GM12878 (cell line): ENCODE data around the gene PUS7. TPM values are rescaled to one million over a fixed set of nuclear protein-coding genes. Genes with fewer than 3 reads are reported as not detected.

Experiments used
- ATAC-seq: fragments of 200-7000 bp; cut with Tn5 transposase; 3 replicates; pipeline ENCODE4 v1.9.1; 2020; ENCODE audit warnings: mild to moderate bottlenecking, moderate library complexity
- BruUV-seq: library from RNA; stranded (reverse); fragments of 400-500 nt; replicated peaks from 2 replicates; lab custom pipeline; 2021; lab: Mats Ljungman, UMichigan
- CTCF ChIA-PET: fragments of 300-600 bp; sonication (Branson Sonifier 250); formaldehyde crosslinking; extraction: SDS; loops from one replicate; lab custom pipeline; 2021; ENCODE audit warnings: inconsistent platforms; lab: Yijun Ruan, JAX
- POLR2A ChIA-PET: fragments of 350-600 bp; formaldehyde crosslinking; extraction: SDS; loops from one replicate; lab custom pipeline; 2021; ENCODE audit warnings: inconsistent platforms; lab: Charles Lee
- RAD21 ChIA-PET: fragments of 300-600 bp; sonication (Branson Sonifier 250); formaldehyde crosslinking; loops from one replicate; lab custom pipeline; 2023; ENCODE audit warnings: antibody characterized with exemption; ENCODE audit not compliant: unreplicated experiment; lab: Charles Lee
- SMC1A ChIA-PET: fragments of 300-600 bp; sonication (Branson Sonifier 250); formaldehyde crosslinking; loops from one replicate; lab custom pipeline; 2023; ENCODE audit not compliant: unreplicated experiment, uncharacterized antibody; lab: Charles Lee
- DNase-seq: peaks from one replicate; pipeline ENCODE4 v3.0.0-alpha.2; 2011; ENCODE audit warnings: low read depth, low spot score
- FAIRE-seq: peaks from 3 replicates; lab custom pipeline; 2011; peaks lifted over from hg19 to GRCh38; lab: Jason Lieb, UNC
- H2AFZ ChIP-seq: 2 replicates; pipeline ENCODE4 v1.6.0; 2011; ENCODE audit warnings: low read depth, low read length, control low read depth; ENCODE audit not compliant: control insufficient read depth
- H3K27ac ChIP-seq: 2 replicates; pipeline ENCODE4 v1.5.1; 2011; ENCODE audit warnings: control low read depth; ENCODE audit not compliant: control insufficient read depth, insufficient read depth
- H3K27me3 ChIP-seq, 2 experiments: replicated peaks in 1 of 2; 2 replicates each; pipeline versions ENCODE4 v1.6.0 to v1.6.1; 2011; ENCODE audit warnings: low read length in 1 of 2; ENCODE audit not compliant: control insufficient read depth in 2 of 2, insufficient read depth in 2 of 2
- H3K36me3 ChIP-seq, 2 experiments: 2 replicates each; pipeline ENCODE4 v1.5.1; 2011; ENCODE audit warnings: low read length in 1 of 2; ENCODE audit not compliant: control insufficient read depth in 2 of 2, insufficient read depth in 2 of 2
- H3K4me1 ChIP-seq: 2 replicates; pipeline ENCODE4 v1.6.1; 2011; ENCODE audit warnings: mild to moderate bottlenecking, low read length, moderate library complexity, mixed read lengths; ENCODE audit not compliant: control insufficient read depth, insufficient read depth
- H3K4me2 ChIP-seq: 2 replicates; pipeline ENCODE4 v1.6.0; 2011; ENCODE audit warnings: control low read depth; ENCODE audit not compliant: control insufficient read depth, insufficient read depth
- H3K4me3 ChIP-seq: fragments of 200-600 bp; sonication (generic); 2 replicates; pipeline ENCODE4 v1.5.1; 2016
- H3K79me2 ChIP-seq: 2 replicates; pipeline ENCODE4 v1.6.0; 2011; ENCODE audit warnings: low read length; ENCODE audit not compliant: control insufficient read depth, insufficient read depth
- H3K9ac ChIP-seq: 2 replicates; pipeline ENCODE4 v1.8.0; 2011; ENCODE audit warnings: low read length, control low read depth, mixed read lengths; ENCODE audit not compliant: control insufficient read depth, insufficient read depth
- H3K9me3 ChIP-seq: replicated peaks from 3 replicates; pipeline ENCODE4 v1.5.1; 2011; ENCODE audit warnings: mild to moderate bottlenecking, low read length; ENCODE audit not compliant: control insufficient read depth, insufficient read depth
- H4K20me1 ChIP-seq: 2 replicates; pipeline ENCODE4 v1.6.0; 2011; ENCODE audit not compliant: control insufficient read depth, insufficient read depth
- CHD1 ChIP-seq: IDR thresholded peaks from 2 replicates; pipeline ENCODE4 v1.6.1; 2012; ENCODE audit warnings: low read depth, low read length, improper control_type of control experiment
- CHD4 ChIP-seq: fragments of 200-600 bp; sonication (generic); IDR thresholded peaks from 2 replicates; pipeline ENCODE4 v1.6.1; 2016; ENCODE audit warnings: mild to moderate bottlenecking
- RFX5 ChIP-seq: IDR thresholded peaks from 2 replicates; pipeline ENCODE4 v1.6.1; 2011; ENCODE audit warnings: low read depth, low read length, improper control_type of control experiment
- SMARCA5 ChIP-seq: fragments of 450-650 bp; IDR thresholded peaks from 2 replicates; pipeline ENCODE4 v1.6.1; 2017; ENCODE audit warnings: mild to moderate bottlenecking
- ZNF274 ChIP-seq: IDR thresholded peaks from one replicate; pipeline ENCODE4 v1.8.0; 2011; ENCODE audit not compliant: insufficient read length, insufficient read depth
- ZNF384 ChIP-seq: IDR thresholded peaks from 2 replicates; pipeline ENCODE4 v1.6.1; 2012; ENCODE audit warnings: low read depth, mild to moderate bottlenecking, low read length, improper control_type of control experiment, borderline replicate concordance
- WGBS: methylation state at CpG from one replicate; pipeline ENCODE4 v1.1.6; 2016; ENCODE audit warnings: low lambda C conversion rate; ENCODE audit not compliant: insufficient replicate concordance, insufficient coverage; ENCODE audit errors: missing lambda C conversion rate; 5-methylcytosine and 5-hydroxymethylcytosine counted together
- in situ Hi-C: fragments of 300-500 bp; cut with MboI; formaldehyde crosslinking; loops from 9 replicates; pipeline ENCODE4 v1.14.3; 2018; ENCODE audit warnings: mixed read lengths
- intact Hi-C: fragments of 100-400 bp; cut with micrococcal nuclease; formaldehyde crosslinking; loops from one replicate; pipeline ENCODE4 v1.14.2; 2022; ENCODE audit not compliant: unreplicated experiment
- polyA plus RNA-seq, 11 experiments: library from polyadenylated mRNA; depleted of rRNA in 4 of 11; unstranded in 6 of 11; stranded (reverse) in 5 of 11; fragments of >200 nt; fragmentation: Nextera tagmentation in 4 of 11; fragmentation: Illumina TruSeq in 1 of 11; extraction: Ambion mirVana in 4 of 11; extraction: Trizol in 1 of 11; gene quantifications; 1 replicate in 1 of 11; 2 replicates in 10 of 11; pipeline versions ENCODE4 v1.2.1 to v1.2.3, GENCODE V29; 2011 to 2016; ENCODE audit warnings: inconsistent platforms in 2 of 11, missing spikeins in 2 of 11, low read depth in 1 of 11
- total RNA-seq, 4 experiments: library from RNA; depleted of rRNA in 3 of 4; stranded (reverse); fragments of >200 nt in 3 of 4; fragmentation: Illumina TruSeq in 1 of 4; extraction: Trizol in 1 of 4; gene quantifications; 2 replicates each; pipeline versions ENCODE4 v1.2.1 to v1.2.3, GENCODE V29; 2013 to 2021
- TF ChIP-seq, protein P1 (sequence below): IDR thresholded peaks from 2 replicates; pipeline ENCODE4 v1.6.1; 2011; ENCODE audit warnings: mild to moderate bottlenecking, low read depth, low read length, moderate library complexity; ENCODE audit not compliant: insufficient replicate concordance
- TF ChIP-seq, protein P2 (sequence below): fragments of 450-650 bp; IDR thresholded peaks from 2 replicates; pipeline ENCODE4 v1.6.1; 2017; ENCODE audit warnings: antibody characterized with exemption, mild to moderate bottlenecking, moderate library complexity
- TF ChIP-seq, protein P3 (sequence below): IDR thresholded peaks from 2 replicates; pipeline ENCODE4 v1.6.1; 2011; ENCODE audit warnings: borderline replicate concordance, low read depth, mild to moderate bottlenecking, moderate library complexity, low read length; ENCODE audit not compliant: insufficient read depth, poor library complexity, severe bottlenecking

Gene PUS7
- total and polyA plus RNA-seq, 10 of the 15 experiments (the other 5 are each of a cell fraction or from before 2014, with no cell fraction given) = 5.6 to 28.5 (median 22.4) TPM

DNA sequence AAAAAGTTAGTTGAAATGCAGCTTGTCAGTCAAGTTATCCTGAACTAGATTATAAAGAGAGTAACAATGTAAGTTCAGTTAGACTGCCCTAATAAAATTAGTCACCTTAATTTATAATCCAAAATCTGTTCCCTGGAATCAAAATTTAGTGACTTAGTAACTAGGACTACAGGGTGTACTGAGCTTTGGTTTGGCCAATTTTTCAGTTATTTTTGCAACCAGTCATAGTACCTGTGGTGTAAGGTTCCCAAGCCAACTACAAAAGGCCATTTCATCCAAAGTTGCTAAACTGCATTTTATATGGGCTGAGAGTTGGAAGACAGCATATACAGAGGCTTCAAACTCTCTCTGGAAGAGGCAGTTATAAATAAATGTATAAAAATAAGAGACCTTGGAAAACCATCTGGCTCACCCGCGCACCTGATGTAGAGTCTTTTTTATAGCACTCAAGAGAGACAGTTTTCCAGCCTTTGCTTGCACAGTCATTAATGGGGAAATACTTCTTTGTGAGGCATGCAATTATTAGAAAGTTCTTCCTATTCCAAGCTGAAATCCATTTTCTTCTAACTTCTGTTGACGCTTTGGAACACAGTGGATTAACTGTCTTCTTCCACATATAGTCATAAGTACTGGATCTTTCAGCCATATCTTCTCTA lies 59.2 kb downstream of the PUS7 start (continued):
- TF ChIP-seq, protein P1, sequence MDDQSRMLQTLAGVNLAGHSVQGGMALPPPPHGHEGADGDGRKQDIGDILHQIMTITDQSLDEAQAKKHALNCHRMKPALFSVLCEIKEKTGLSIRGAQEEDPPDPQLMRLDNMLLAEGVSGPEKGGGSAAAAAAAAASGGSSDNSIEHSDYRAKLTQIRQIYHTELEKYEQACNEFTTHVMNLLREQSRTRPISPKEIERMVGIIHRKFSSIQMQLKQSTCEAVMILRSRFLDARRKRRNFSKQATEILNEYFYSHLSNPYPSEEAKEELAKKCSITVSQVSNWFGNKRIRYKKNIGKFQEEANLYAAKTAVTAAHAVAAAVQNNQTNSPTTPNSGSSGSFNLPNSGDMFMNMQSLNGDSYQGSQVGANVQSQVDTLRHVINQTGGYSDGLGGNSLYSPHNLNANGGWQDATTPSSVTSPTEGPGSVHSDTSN = no peak
- TF ChIP-seq CHD4 = no peak

DNA sequence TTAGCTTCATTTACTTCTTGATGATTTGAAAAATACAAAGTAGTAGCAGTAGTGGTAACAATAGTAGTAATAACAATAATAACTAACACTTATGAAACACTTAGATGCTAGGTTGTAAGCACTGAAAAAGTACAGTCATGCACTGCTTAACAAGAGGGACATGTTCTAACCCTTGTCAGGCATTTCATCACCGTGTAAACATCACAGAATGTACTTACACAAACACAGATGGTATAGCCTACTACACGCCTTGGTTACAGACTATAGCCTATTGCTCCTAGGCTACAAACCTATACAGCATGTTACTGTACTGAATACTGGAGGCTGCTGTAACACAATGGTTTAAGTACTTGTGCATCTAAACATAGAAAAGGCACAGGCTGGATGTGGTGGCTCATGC lies 60.6 kb downstream of the PUS7 start:
- Histone ChIP-seq H4K20me1 (no peaks in the 10 kb centered on the region), H3K4me3 (no peak overlapping the region)
- TF ChIP-seq, protein P2, sequence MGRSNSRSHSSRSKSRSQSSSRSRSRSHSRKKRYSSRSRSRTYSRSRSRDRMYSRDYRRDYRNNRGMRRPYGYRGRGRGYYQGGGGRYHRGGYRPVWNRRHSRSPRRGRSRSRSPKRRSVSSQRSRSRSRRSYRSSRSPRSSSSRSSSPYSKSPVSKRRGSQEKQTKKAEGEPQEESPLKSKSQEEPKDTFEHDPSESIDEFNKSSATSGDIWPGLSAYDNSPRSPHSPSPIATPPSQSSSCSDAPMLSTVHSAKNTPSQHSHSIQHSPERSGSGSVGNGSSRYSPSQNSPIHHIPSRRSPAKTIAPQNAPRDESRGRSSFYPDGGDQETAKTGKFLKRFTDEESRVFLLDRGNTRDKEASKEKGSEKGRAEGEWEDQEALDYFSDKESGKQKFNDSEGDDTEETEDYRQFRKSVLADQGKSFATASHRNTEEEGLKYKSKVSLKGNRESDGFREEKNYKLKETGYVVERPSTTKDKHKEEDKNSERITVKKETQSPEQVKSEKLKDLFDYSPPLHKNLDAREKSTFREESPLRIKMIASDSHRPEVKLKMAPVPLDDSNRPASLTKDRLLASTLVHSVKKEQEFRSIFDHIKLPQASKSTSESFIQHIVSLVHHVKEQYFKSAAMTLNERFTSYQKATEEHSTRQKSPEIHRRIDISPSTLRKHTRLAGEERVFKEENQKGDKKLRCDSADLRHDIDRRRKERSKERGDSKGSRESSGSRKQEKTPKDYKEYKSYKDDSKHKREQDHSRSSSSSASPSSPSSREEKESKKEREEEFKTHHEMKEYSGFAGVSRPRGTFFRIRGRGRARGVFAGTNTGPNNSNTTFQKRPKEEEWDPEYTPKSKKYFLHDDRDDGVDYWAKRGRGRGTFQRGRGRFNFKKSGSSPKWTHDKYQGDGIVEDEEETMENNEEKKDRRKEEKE = no peak
- TF ChIP-seq ZNF274 (no peak), CHD1 (no peak), ZNF384 (no peak), SMARCA5 (no peak), RFX5 (no peak)
- TF ChIP-seq, protein P1 = no peak
- TF ChIP-seq, protein P3, sequence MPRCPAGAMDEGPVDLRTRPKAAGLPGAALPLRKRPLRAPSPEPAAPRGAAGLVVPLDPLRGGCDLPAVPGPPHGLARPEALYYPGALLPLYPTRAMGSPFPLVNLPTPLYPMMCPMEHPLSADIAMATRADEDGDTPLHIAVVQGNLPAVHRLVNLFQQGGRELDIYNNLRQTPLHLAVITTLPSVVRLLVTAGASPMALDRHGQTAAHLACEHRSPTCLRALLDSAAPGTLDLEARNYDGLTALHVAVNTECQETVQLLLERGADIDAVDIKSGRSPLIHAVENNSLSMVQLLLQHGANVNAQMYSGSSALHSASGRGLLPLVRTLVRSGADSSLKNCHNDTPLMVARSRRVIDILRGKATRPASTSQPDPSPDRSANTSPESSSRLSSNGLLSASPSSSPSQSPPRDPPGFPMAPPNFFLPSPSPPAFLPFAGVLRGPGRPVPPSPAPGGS = no peak
- TF ChIP-seq, all 136 proteins: peak for 0
- WGBS = 73% methylated on average over 2 of the region's 2 CpGs
- no peaks in the 10 kb centered on the region for H3K9me3 ChIP-seq
- H3K27ac ChIP-seq = no peak overlapping the region
- no peak overlapping the region for H2AFZ ChIP-seq
- POLR2A ChIA-PET = no interaction called here
- SMC1A ChIA-PET = interaction anchor here (0.7 kb wide), 1 partner anchor 344 kb away, joined by 3 read pairs; no protein-coding TSS in a partner anchor
- in situ Hi-C loops (no loop called here), intact Hi-C loops (no loop called here)
- CTCF ChIA-PET = no interaction called here
- no TSS peak for BruUV-seq
- no peaks in the 10 kb centered on the region for H3K27me3 ChIP-seq
- ATAC-seq (no peak), FAIRE-seq (peak; percentile 62), DNase-seq (no peak)
- no peaks in the 10 kb centered on the region for H3K79me2 ChIP-seq
- no peak overlapping the region for H3K4me2 ChIP-seq
- RAD21 ChIA-PET = no interaction called here
- peaks cover 0 to 3% of the 10 kb centered on the region in 2 experiments; a peak in 2 of 4 replicates for H3K36me3 ChIP-seq
- H3K9ac ChIP-seq = no peak overlapping the region
- no peaks in the 10 kb centered on the region for H3K4me1 ChIP-seq
